Left renal pelvis (tissue), 4 donors: ENCODE results near the gene PEPD. TPM values are rescaled to one million over a fixed set of nuclear protein-coding genes. Genes with fewer than 3 reads are reported as not detected.
"Not testable (repeated sequence)": the region's sequence is repeated elsewhere in the genome, so short reads cannot be mapped to it uniquely, and the experiment has no call there.

ENCODE experiments used
- DNase-seq, 4 donors: peaks; one replicate each; pipeline ENCODE4 v3.0.0-alpha.2; 2013; ENCODE audit warnings: low read depth in 4 of 4, low spot score in 3 of 4
- polyA plus RNA-seq, 4 donors: library from polyadenylated mRNA; unstranded; fragments of 120-200 nt; gene quantifications; one replicate each; pipeline ENCODE4 v1.2.1, GENCODE V29; 2013; ENCODE audit not compliant: insufficient read length in 4 of 4

PEPD gene
- polyA plus RNA-seq, 4 donors: 56.0 to 122 (median 95.0) TPM

- DNase-seq: not testable (repeated sequence)
Observed at GRCh38 chr19:33479570-33479969, 42.0 kb downstream of the PEPD start.

DNA sequence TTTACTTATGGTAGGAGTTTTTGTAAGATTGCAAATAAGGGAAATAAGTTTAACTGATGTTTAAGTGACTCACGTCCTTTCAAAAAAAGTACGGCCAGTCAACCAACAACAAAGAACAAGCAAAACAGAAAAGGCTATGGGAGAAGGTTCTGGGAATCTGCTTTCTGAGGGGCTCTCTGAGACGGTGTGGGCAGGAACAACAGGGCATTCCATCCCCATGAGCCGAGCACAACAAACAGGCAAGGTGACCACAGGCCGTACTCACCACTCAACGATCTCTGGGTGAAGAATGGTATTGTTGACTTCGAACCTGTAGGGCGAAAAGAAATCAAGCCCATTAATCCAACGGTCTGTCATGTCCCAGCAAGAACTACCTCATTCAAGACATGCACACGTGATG is 43.8 kb downstream of the PEPD start:
- no peak for DNase-seq

DNA sequence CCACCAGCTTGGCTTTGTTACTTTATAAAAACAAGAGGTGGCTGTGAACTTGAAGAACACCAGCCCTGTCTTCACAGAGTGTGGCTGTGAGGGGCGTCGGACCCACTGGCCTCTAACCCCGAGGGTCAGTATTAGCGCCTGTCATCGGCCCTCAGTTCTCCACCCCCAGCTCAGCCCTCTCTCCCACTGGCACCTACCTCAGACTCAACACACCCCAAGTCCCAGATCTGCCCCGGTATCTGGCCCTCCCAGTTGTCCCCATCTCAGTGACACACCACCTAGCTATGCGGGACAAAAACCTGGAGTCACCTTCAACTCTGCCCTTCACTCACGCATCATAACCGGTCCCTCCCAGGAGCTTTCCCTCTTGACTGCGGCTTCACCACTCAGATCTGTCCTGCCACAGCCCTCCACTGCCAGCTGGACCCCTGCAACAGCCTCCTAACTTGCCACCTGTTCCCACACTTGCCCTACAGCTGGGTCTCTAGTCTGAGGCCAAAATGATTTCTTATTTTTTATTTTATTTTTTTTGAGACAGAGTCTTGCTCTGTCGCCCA is 45.4 kb downstream of the PEPD start:
- no peak for DNase-seq

DNA sequence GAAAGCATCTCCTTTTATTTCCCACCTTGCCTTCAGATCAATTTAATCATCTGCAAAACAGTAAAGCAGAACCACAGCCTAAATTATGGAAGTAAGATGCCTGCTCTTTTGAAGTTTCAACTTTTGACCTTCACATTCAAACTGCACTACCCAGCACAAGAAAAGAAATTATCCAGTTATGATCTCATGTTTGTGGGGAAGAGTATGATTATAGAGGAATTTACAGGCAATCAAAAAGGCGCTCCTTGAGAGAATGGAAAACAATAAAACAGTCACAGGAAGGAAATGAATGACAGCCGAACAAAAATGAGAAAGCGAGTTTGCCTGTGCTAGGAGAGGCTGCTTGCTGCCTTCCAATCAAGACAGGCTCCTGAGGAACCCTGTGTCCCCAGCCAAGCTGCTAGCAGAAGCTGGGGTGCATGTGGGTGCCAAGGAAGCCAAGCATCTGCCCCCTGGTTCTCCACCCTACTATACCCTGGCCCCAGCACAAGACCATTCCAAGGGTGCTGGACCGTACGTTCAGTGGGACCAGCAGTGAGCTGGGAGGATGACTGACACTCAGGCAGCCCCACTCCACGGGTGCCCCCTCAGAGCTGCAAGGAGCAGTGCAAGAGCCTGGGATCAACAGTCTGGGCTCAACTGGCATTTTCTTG is 47.8 kb downstream of the PEPD start:
- no peak for DNase-seq

GRCh38 chr19:33472691-33473652 is 48.6 kb downstream of the PEPD start:
- no peak for DNase-seq

DNA sequence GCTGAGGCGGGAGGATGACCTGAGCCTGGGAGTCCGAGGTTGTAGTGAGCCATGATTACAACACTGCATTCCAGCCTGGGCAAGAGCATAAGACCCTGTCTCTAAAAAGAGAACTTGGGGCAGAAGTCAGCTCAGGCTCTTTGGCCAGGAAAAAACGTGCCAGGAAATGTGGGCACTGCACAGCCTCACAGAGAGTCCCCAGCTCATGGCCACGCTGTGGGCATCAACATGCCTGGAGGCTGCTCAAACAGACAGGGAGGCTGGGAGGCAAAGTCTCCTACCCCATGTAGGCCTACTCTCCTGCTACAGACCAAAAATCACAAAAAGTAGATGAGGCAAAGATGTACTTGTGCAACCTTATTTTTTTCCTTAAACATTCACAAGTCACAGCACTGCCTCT is 49.4 kb downstream of the PEPD start:
- DNase-seq: no peak

DNA sequence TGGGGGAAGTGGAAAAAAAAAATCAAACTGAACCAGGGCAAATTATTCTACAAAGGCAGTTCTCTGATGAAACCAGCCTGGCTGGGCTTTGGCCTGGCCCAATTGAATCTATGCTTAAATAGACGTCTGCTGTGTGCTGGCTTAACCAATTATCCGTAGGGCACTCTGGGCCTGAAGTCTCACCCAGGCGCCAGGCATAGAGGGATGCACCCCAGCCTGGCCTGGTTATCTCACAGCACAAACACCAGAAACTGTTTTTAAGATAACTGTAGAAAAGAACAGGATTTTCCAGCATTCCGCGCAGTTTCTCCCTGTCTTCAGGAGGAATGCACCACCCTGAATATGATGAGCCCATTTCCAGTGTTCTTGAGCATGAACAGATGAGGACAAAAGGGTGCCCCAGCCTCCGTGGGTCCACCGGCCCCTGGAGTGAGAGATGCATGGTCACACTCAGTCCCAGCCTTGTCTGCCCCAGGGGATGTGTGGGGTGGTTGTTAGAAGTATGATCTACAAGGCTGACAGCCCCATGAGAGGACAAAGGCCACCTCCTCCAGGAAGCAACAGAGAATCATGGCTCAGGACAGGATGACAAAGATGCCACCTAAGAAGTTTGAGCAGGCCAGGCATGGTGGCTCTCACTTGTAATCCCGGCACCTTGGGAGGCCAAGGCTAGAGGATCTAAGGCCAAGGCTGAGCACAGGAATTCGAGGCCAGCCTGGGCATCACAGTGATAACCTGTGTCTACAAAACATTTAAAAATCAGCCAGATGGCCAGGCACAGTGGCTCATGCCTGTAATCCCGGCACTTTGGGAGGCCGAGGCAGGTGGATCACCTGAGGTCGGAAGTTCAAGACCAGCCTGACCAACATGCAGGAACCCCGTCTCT is 50.2 kb downstream of the PEPD start:
- no peak for DNase-seq

DNA sequence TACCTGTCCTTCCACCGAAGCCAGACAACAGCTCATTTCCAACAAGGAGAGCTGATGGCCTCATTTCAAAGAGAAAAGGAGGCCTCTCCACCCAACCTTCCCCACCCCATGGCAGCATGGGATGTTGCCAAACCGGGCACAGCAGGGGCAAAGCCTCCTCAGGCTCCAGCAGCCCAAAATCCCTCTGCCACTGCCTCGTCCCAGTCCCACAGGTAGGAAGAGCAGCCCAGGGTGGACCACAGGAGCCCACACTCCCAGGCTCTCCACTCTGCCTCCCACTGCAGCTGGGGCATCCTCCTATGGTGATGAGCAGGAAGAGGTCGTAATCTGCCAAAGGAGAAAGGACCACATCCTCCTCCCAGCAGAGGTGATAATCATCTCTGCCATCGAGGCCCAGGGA is 50.9 kb downstream of the PEPD start:
- DNase-seq: no peak

- DNase-seq: no peak
Observed at GRCh38 chr19:33470040-33470330, 51.6 kb downstream of the PEPD start.

- DNase-seq: no peak
Observed at GRCh38 chr19:33469171-33470039, 52.2 kb downstream of the PEPD start.

DNA sequence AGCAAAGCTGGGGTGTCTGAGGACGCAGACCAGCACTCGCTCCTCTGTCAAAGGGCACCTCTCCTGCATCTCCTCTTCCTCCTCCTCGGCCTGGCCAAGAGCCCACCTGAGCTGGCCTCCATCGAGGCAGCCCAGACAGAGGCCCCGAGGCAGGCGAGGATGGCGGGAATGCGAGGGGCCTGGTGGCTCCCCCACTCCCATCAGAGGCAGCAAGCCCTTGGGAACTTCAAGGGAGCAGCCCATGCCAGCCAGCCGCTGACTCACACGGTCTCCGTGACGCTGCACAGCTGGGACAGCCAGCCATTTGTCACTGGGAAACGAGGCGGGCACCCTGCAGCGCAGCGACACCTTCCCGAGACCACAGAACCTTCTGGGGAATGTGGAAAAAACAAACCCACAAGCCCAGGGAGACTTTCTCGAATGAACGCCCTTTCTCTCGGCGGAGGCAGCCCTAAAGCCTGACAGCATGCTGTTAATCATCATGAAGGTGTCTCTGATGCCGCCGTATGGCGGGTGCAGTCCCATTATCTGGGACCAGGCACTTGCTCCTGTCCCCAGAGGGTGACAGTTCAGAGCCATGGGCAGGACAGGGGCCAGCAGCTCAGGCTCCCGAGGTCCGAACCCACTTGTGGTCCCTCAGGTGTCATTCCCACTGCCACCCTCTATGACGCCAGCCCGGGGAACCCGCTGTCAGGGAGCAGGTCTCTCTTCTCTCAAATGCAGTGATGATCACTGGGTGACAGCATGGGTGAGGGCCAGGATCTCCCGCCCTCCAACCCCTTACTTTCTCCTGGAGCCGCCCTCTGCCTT is 53.0 kb downstream of the PEPD start:
- no peak for DNase-seq

DNA sequence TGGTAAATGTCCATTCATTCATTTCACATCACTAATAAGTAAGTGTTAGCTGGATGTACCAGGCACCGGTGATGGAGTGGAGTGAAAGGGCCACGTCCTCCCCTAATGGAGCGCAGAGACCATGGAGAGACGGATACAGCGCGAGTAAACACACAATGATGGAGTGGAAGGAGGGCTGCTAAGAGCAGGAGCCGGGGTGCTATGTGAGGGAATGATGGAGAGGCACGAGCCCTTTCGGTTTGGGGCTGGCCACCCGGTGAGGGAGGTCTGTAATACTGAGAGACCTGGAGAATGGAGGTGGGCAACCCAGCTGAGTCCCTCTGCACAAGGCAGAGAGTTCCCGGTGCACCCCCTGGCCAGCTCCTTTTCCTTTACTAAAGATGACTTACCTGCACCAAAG is 53.7 kb downstream of the PEPD start:
- no peak for DNase-seq

- no peak for DNase-seq
Observed at GRCh38 chr19:33465834-33466233, 55.8 kb downstream of the PEPD start.

- no peak for DNase-seq
Observed at GRCh38 chr19:33465371-33465770, 56.2 kb downstream of the PEPD start.

GRCh38 chr19:33464733-33465115 is 56.9 kb downstream of the PEPD start:
- DNase-seq: no peak

DNA sequence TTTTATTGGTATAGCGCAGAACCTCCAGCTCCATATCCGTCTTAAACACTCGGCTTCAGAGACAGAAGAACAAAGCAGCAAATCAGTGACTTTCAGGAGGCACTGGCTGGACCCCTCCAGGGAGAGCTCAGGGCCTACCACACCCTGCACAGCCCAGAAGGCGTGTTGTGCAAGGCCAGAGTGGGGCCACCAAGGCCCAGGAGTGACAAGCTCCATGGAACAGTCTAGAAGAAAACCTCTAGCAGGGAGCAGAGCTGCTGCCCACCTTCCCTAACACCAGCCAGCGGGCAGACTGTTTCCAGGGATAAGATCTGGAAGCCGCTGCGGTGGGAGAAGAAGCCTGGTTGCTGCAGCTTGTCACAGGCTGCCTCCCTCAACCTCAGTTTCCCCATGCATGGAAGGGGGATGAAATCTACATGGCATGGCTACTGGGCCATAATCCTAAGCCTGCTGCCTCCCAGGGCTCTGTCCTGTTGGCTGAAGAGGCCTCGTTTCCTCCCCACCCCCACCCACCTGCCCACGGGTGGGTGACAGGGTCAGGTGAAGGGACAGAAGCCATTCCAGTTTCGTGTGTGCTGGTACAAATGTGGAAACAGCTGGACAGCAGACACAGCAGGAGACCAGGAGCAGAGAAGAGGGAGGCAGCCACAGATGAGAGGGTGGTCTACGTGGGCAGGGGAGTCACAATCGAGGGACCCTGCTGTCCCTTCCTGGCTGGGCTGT is 57.4 kb downstream of the PEPD start:
- no peak for DNase-seq

GRCh38 chr19:33463199-33463598 is 58.4 kb downstream of the PEPD start:
- DNase-seq: no peak

DNA sequence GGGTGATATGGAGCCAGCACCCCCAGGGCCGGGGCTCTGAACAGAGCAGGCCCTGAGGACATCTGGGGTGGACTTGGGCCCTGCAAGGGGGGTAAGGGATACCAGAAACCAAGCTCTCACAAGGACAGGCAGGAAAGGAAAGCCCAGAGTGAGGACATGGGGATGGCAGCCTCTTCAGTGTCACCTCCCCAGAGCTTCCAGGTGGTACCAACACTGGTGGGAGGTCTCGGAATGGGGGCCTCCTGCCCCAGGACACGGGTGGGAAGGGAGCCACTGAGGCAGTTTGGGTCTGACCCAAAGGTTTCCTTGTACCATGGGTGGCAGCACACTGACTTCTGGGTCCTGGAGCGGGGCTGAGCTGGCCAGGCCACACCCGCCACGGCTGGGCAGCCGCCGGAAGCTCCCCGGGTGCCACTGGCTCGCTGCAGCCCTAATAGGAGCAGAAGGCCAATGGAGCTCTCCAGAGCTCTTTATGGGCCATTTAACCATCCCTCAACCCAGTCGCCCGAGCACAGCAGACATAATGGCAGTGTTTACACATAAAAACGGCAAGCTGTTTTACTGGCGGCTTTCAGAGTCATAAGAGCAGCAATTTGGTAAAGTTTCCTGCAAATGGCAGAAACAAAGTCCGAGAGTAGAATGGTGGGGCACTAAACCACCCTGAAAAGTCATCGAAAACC is 59.3 kb downstream of the PEPD start:
- DNase-seq: no peak
